Measurements from ENCODE around the gene PRRT1B. TPM values are rescaled to one million over a fixed set of nuclear protein-coding genes. Genes with fewer than 3 reads are reported as not detected.

The PRRT1B gene
- total and polyA plus RNA-seq, 9 of the 15 experiments (the other 6 are each of a cell fraction or from before 2014, with no cell fraction given), result not detected

DNA sequence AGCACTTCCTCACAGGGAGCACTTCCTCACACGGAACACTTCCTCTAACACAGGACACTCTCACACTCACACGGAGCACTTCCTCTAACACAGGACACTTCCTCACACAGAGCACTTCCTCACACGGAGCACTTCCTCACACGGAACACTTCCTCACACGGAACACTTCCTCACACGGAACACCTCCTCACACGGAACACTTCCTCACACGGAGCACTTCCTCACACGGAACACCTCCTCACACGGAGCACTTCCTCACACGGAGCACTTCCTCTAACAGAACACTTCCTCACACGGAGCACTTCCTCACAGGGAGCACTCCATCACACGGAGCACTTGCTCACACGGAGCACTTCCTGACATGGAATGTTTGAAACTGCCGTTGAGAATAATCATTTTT is 29.2 kb upstream of the PRRT1B start:
- Histone ChIP-seq H3K79me2 (ENCODE audit: control insufficient read depth, insufficient read depth, low read length) (no peaks in the 10 kb centered on the region), H3K9me1 (ENCODE audit: control insufficient read depth, insufficient read depth, low read length) (no peaks in the 10 kb centered on the region), H3K4me1 (replicated peaks in 1 of 2; ENCODE audit: control insufficient read depth in 2 of 2, insufficient read depth in 2 of 2, low read length in 2 of 2) (peaks cover 0 to 3% of the 10 kb centered on the region in 2 experiments; a peak in 1 of 5 replicates), H4K20me1 (replicated peaks; ENCODE audit: control insufficient read depth, insufficient read depth, low read length) (no peaks in the 10 kb centered on the region), H3K9ac (ENCODE audit: insufficient read depth in 1 of 2, low read depth in 2 of 2, low read length in 2 of 2) (no peak overlapping the region), H3K4me3 (no peak overlapping the region), H3K36me3 (ENCODE audit: control insufficient read depth, insufficient read depth, low read length) (peaks cover 76% of the 10 kb centered on the region; the same call in 2 of the 3 replicates), H2AFZ (ENCODE audit: low read depth, low read length) (no peak overlapping the region), H3K4me2 (ENCODE audit: insufficient read depth, low read length) (no peak overlapping the region), H3K27me3 (ENCODE audit: control insufficient read depth in 2 of 2, insufficient read depth in 2 of 2, low read length in 2 of 2) (no peaks in the 10 kb centered on the region), H3K9me3 (replicated peaks; ENCODE audit: control insufficient read depth, insufficient read depth, low read depth, low read length) (no peaks in the 10 kb centered on the region), H3K27ac (ENCODE audit: extremely low read depth, low read depth, low read length) (no peak overlapping the region)
- POLR2A ChIA-PET, result no interaction called here
- 94% methylated on average over 12 of the region's 15 CpGs for WGBS (ENCODE audit: insufficient coverage, low coverage, missing lambda C conversion rate)
- in situ Hi-C loops (cut with MboI), result loop anchor here (10.0 kb wide), 1 partner anchor 229 kb away; the partner anchor contains the start of gene RAPGEF1
- CTCF ChIA-PET (ENCODE audit: low intra/inter-chr PET ratio), result no interaction called here
- TF ChIP-seq ZNF431 (CRISPR knock-in tag; IDR thresholded peaks at IDR 0.05), result peak; percentile 32
- peak; percentile 38; the same call in 1 of the 2 replicates for TF ChIP-seq SPI1 (IDR thresholded peaks at IDR 0.05; ENCODE audit: borderline replicate concordance, low read depth, low read length)
- TF ChIP-seq EHMT2 (IDR thresholded peaks at IDR 0.05), result no peak
- TF ChIP-seq ZNF263 (CRISPR knock-in tag; IDR thresholded peaks at IDR 0.05; ENCODE audit: borderline replicate concordance), result peak; percentile 98
- TF ChIP-seq FOXJ3 (CRISPR knock-in tag; IDR thresholded peaks at IDR 0.05), result no peak
- TF ChIP-seq HMG20A (CRISPR knock-in tag; conservative IDR thresholded peaks at IDR 0.05), result no peak
- TF ChIP-seq, protein P1, sequence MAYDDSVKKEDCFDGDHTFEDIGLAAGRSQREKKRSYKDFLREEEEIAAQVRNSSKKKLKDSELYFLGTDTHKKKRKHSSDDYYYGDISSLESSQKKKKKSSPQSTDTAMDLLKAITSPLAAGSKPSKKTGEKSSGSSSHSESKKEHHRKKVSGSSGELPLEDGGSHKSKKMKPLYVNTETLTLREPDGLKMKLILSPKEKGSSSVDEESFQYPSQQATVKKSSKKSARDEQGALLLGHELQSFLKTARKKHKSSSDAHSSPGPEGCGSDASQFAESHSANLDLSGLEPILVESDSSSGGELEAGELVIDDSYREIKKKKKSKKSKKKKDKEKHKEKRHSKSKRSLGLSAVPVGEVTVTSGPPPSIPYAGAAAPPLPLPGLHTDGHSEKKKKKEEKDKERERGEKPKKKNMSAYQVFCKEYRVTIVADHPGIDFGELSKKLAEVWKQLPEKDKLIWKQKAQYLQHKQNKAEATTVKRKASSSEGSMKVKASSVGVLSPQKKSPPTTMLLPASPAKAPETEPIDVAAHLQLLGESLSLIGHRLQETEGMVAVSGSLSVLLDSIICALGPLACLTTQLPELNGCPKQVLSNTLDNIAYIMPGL (CRISPR knock-in tag; IDR thresholded peaks at IDR 0.05), result no peak
- no peak for TF ChIP-seq NRF1 (conservative IDR thresholded peaks at IDR 0.05 in 1 of 2, IDR thresholded peaks at IDR 0.05 in 1 of 2)
- TF ChIP-seq IRF2 (CRISPR knock-in tag; IDR thresholded peaks at IDR 0.05), result no peak
- TF ChIP-seq, protein P2, sequence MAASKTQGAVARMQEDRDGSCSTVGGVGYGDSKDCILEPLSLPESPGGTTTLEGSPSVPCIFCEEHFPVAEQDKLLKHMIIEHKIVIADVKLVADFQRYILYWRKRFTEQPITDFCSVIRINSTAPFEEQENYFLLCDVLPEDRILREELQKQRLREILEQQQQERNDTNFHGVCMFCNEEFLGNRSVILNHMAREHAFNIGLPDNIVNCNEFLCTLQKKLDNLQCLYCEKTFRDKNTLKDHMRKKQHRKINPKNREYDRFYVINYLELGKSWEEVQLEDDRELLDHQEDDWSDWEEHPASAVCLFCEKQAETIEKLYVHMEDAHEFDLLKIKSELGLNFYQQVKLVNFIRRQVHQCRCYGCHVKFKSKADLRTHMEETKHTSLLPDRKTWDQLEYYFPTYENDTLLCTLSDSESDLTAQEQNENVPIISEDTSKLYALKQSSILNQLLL (CRISPR knock-in tag; IDR thresholded peaks at IDR 0.05; ENCODE audit: borderline replicate concordance), result no peak
- no peak for TF ChIP-seq EP300 (IDR thresholded peaks at IDR 0.05; ENCODE audit: low read length)
- TF ChIP-seq, protein P3, sequence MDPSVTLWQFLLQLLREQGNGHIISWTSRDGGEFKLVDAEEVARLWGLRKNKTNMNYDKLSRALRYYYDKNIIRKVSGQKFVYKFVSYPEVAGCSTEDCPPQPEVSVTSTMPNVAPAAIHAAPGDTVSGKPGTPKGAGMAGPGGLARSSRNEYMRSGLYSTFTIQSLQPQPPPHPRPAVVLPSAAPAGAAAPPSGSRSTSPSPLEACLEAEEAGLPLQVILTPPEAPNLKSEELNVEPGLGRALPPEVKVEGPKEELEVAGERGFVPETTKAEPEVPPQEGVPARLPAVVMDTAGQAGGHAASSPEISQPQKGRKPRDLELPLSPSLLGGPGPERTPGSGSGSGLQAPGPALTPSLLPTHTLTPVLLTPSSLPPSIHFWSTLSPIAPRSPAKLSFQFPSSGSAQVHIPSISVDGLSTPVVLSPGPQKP (CRISPR knock-in tag; IDR thresholded peaks at IDR 0.05), result no peak
- TF ChIP-seq ETV6 (IDR thresholded peaks at IDR 0.05; ENCODE audit: borderline replicate concordance in 1 of 2, low read depth in 2 of 2, low read length in 1 of 2), result peak; percentile 54 to 98; a peak in 2 of 4 replicates
- TF ChIP-seq ETV6 (CRISPR knock-in tag; IDR thresholded peaks at IDR 0.05; ENCODE audit: borderline replicate concordance), result no peak
- no peak for TF ChIP-seq ZNF830 (CRISPR knock-in tag; IDR thresholded peaks at IDR 0.05)
- no peak for TF ChIP-seq MAFG (tag; conservative IDR thresholded peaks at IDR 0.05)
- TF ChIP-seq, protein P4, sequence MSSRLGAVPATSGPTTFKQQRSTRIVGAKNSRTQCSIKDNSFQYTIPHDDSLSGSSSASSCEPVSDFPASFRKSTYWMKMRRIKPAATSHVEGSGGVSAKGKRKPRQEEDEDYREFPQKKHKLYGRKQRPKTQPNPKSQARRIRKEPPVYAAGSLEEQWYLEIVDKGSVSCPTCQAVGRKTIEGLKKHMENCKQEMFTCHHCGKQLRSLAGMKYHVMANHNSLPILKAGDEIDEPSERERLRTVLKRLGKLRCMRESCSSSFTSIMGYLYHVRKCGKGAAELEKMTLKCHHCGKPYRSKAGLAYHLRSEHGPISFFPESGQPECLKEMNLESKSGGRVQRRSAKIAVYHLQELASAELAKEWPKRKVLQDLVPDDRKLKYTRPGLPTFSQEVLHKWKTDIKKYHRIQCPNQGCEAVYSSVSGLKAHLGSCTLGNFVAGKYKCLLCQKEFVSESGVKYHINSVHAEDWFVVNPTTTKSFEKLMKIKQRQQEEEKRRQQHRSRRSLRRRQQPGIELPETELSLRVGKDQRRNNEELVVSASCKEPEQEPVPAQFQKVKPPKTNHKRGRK (tag; IDR thresholded peaks at IDR 0.05), result no peak
- 0 out of 2 replicates have a peak, but pooled peaks have one; percentile 37 for TF ChIP-seq ELF1 (tag; IDR thresholded peaks at IDR 0.05)
- no peak for TF ChIP-seq NBN (IDR thresholded peaks at IDR 0.05; ENCODE audit: low read depth)
- BruUV-seq (replicated peaks), result no TSS peak
- ATAC-seq (no peak), DNase-seq (ENCODE audit: extremely low read depth in 1 of 4, low spot score in 3 of 4) (no peak), FAIRE-seq (no peak)
- intact Hi-C loops (cut with micrococcal nuclease), result no loop called here
